ENCODE data around the gene C6orf52. TPM values are rescaled to one million over a fixed set of nuclear protein-coding genes. Genes with fewer than 3 reads are reported as not detected.
A peak's percentile ranks its signal among the peaks of the same experiment; 100 is the strongest.
"Not testable (repeated sequence)": the region's sequence is repeated elsewhere in the genome, so short reads cannot be mapped to it uniquely, and the experiment has no call there.

C6orf52 gene
- total RNA-seq, 2 experiments from 2014 or later, result 2.4 to 3.7 TPM

- intact Hi-C loops (cut with micrococcal nuclease), result loop anchor here (1.0 to 10.0 kb wide), 7 partner anchors 24 to 814 kb away; partner anchors contain the start of genes C6orf52, MAK, PAK1IP1 and SMIM13
- no peaks in the 10 kb centered on the region for H3K27me3 Mint-ChIP-seq
- peaks cover 34% of the 10 kb centered on the region for H3K4me1 Mint-ChIP-seq (ENCODE audit: low read depth)
- CTCF ChIA-PET, result interaction anchor here (2.4 kb wide), 1 partner anchor 244 kb away, joined by 6 read pairs; no protein-coding TSS in a partner anchor
- peaks cover 15% of the 10 kb centered on the region for H3K36me3 Mint-ChIP-seq
- peaks cover 10% of the 10 kb centered on the region for H3K9me3 Mint-ChIP-seq
- POLR2A ChIA-PET, result interaction anchor here (0.6 to 2.9 kb wide), 6 partner anchors 24 to 371 kb away, joined by 3 to 16 read pairs (median 4); partner anchors contain the start of genes C6orf52, PAK1IP1, SMIM13 and TMEM14B
- peak; percentile 95 for DNase-seq
- H3K4me3 Mint-ChIP-seq, result peak within 1 kb of the TSS; percentile 84
- H3K27ac Mint-ChIP-seq, result peak within 1 kb of the TSS; percentile 82
Observed at GRCh38 chr6:10722820-10723566, 28.6 kb upstream of the C6orf52 start, which contains the start of gene TMEM14C. Gene TMEM14C, plus strand, starts transcription at chr6:10723070. Its CDS starts 1,544 bp downstream, at chr6:10724614.

DNA sequence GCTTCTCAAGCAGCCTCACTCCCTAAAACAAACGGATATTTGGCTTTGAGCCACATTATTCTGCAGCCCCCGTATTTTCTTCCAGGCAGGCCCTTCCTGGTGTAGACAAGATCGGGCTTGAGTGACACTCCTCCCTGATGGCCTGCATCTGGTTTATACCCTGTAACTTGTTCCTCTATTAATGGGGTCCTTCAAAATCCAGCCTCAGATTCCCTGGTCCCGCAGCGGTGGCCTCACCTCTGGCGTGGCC is 28.1 kb upstream of the C6orf52 start:
- H3K4me3 Mint-ChIP-seq, result peak overlapping the region; percentile 84
- peaks cover 34% of the 10 kb centered on the region for H3K4me1 Mint-ChIP-seq (ENCODE audit: low read depth)
- no peak for DNase-seq
- peaks cover 10% of the 10 kb centered on the region for H3K9me3 Mint-ChIP-seq
- intact Hi-C loops (cut with micrococcal nuclease), result loop anchor here (2.0 to 10.0 kb wide), 2 partner anchors 194 to 318 kb away; no protein-coding TSS in a partner anchor
- H3K27me3 Mint-ChIP-seq, result no peaks in the 10 kb centered on the region
- ChIA-PET POLR2A (interaction anchor here (0.6 to 2.9 kb wide), 6 partner anchors 23 to 371 kb away, joined by 3 to 16 read pairs (median 4); partner anchors contain the start of genes C6orf52, PAK1IP1, SMIM13 and TMEM14B), CTCF (no interaction called here)
- peaks cover 13% of the 10 kb centered on the region for H3K36me3 Mint-ChIP-seq
- peak overlapping the region; percentile 82 for H3K27ac Mint-ChIP-seq

- intact Hi-C loops (cut with micrococcal nuclease), result loop anchor here (2.0 to 10.0 kb wide), 2 partner anchors 193 to 317 kb away; no protein-coding TSS in a partner anchor
- H3K27ac Mint-ChIP-seq, result peak overlapping the region; percentile 82
- H3K4me1 Mint-ChIP-seq (ENCODE audit: low read depth), result peaks cover 34% of the 10 kb centered on the region
- peaks cover 10% of the 10 kb centered on the region for H3K9me3 Mint-ChIP-seq
- CTCF ChIA-PET, result interaction anchor here (3.2 kb wide), 1 partner anchor 27 kb away, joined by 15 read pairs; the partner anchor contains the start of genes C6orf52 and PAK1IP1
- H3K36me3 Mint-ChIP-seq, result peaks cover 11% of the 10 kb centered on the region
- POLR2A ChIA-PET, result interaction anchor here (0.6 to 3.7 kb wide), 8 partner anchors 23 to 372 kb away, joined by 3 to 31 read pairs (median 4); partner anchors contain the start of genes C6orf52, PAK1IP1, SMIM13 and TMEM14B
- no peak for DNase-seq
- H3K27me3 Mint-ChIP-seq, result no peaks in the 10 kb centered on the region
- H3K4me3 Mint-ChIP-seq, result peak overlapping the region; percentile 84
Observed at GRCh38 chr6:10721850-10722569, 27.6 kb upstream of the C6orf52 start.

DNA sequence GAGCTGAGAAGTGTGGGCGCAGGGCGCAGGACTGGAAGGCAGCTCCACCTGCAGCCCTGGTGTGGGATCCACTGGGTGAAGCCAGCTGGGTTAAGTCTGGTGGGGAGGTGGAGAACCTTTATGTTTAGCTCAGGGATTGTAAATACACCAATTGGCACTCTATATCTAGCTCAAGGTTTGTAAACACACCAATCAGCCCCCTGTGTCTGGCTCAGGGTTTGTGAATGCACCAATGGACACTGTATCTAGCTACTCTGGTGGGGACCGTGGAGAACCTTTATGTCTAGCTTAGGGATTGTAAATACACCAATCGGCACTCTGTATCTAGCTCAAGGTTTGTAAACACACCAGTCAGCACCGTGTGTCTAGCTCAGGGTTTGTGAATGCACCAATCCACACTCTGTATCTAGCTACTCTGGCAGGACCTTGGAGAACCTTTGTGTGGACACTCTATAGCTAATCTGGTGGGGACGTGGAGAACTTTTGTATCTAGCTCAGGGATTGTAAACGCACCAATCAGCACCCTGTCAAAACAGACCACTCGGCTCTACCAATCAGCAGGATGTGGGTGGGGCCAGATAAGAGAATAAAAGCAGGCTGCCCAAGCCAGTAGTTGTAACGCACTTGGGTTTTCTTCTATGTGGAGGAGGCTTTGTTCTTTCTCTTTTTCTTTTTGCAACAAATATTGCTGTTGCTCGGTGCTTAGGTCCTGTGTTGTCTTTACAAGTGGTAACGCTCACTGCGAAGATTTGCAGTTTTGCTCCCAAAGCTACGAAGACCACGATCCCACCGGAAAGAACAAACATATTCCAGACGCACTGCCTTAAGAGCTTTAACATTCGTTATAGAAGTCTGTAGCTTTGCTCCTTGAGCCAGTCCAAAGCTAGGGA is 26.8 kb upstream of the C6orf52 start:
- ChIA-PET POLR2A (interaction anchor here (1.1 to 3.7 kb wide), 4 partner anchors 25 to 192 kb away, joined by 4 to 31 read pairs (median 11); partner anchors contain the start of genes C6orf52, PAK1IP1 and TMEM14B), CTCF (interaction anchor here (1.0 to 3.2 kb wide), 4 partner anchors 25 to 81 kb away, joined by 3 to 15 read pairs (median 5); partner anchors contain the start of genes C6orf52, PAK1IP1 and TMEM14B)
- Mint-ChIP-seq H3K4me3 (peak overlapping the region; percentile 84), H3K27ac (peak overlapping the region; percentile 82), H3K4me1 (ENCODE audit: low read depth) (peaks cover 34% of the 10 kb centered on the region), H3K9me3 (peaks cover 10% of the 10 kb centered on the region), H3K36me3 (peaks cover 10% of the 10 kb centered on the region)
- not testable (repeated sequence) for H3K27me3 Mint-ChIP-seq
- intact Hi-C loops (cut with micrococcal nuclease), result loop anchor here (10.0 kb wide), 1 partner anchor 316 kb away; no protein-coding TSS in a partner anchor
- DNase-seq, result peak; percentile 61

DNA sequence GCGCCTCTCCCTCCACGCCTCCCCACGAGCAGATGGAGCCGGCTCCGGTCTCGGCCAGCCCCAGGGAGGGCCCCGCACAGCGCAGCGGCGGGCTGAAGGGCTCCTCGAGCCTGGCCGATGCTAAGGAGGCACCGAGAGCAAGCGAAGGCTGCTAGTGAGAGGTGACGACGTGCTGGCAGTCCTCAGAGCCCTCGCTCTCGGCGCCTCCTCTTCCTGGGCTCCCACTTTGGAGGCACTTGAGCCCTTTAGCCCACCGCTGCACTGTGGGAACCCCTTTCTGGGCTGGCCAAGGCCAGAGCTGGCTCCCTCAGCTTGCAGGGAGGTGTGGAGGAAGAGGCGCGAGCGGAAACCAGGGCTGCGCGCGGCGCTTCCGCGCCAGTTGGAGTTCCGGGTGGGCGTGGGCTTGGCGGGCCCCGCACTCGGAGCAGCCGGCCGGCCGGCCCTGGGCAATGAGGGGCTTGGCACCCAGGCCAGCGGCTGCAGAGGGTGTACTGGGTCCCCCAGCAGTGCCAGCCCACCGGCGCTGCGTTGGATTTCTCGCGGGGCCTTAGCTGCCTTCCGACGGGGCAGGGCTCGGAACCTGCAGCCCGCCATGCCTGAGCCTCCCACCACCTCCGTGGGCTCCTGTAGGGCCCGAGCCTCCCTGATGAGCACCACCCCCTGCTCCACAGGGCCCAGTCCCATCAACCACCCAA is 26.0 kb upstream of the C6orf52 start:
- peak overlapping the region; percentile 82 for H3K27ac Mint-ChIP-seq
- peaks cover 10% of the 10 kb centered on the region for H3K9me3 Mint-ChIP-seq
- H3K4me1 Mint-ChIP-seq (ENCODE audit: low read depth), result peaks cover 33% of the 10 kb centered on the region
- ChIA-PET CTCF (interaction anchor here (0.9 to 3.2 kb wide), 6 partner anchors 9 to 242 kb away, joined by 3 to 15 read pairs (median 4); partner anchors contain the start of genes C6orf52, PAK1IP1 and TMEM14B), POLR2A (interaction anchor here (1.3 to 3.7 kb wide), 3 partner anchors 26 kb away, joined by 4 to 31 read pairs (median 16); partner anchors contain the start of genes C6orf52, PAK1IP1 and TMEM14B)
- H3K36me3 Mint-ChIP-seq, result peaks cover 10% of the 10 kb centered on the region
- peak overlapping the region; percentile 84 for H3K4me3 Mint-ChIP-seq
- no peaks in the 10 kb centered on the region for H3K27me3 Mint-ChIP-seq
- DNase-seq, result peak; percentile 72
- intact Hi-C loops (cut with micrococcal nuclease), result loop anchor here (10.0 kb wide), 1 partner anchor 316 kb away; no protein-coding TSS in a partner anchor

- H3K4me1 Mint-ChIP-seq (ENCODE audit: low read depth), result peaks cover 31% of the 10 kb centered on the region
- peak overlapping the region; percentile 84 for H3K4me3 Mint-ChIP-seq
- H3K9me3 Mint-ChIP-seq, result peaks cover 10% of the 10 kb centered on the region
- H3K27ac Mint-ChIP-seq, result peak overlapping the region; percentile 80
- peaks cover 8% of the 10 kb centered on the region for H3K36me3 Mint-ChIP-seq
- no peaks in the 10 kb centered on the region for H3K27me3 Mint-ChIP-seq
- ChIA-PET POLR2A (interaction anchor here (1.3 to 3.7 kb wide), 2 partner anchors 25 to 27 kb away, joined by 4 to 31 read pairs; partner anchors contain the start of genes C6orf52, PAK1IP1 and TMEM14B), CTCF (interaction anchor here (0.7 to 3.2 kb wide), 6 partner anchors 9 to 242 kb away, joined by 3 to 15 read pairs (median 4); partner anchors contain the start of genes C6orf52, PAK1IP1 and TMEM14B)
- intact Hi-C loops (cut with micrococcal nuclease), result loop anchor here (10.0 kb wide), 1 partner anchor 315 kb away; no protein-coding TSS in a partner anchor
- no peak for DNase-seq
Observed at GRCh38 chr6:10719964-10720264, 25.5 kb upstream of the C6orf52 start.

- ChIA-PET POLR2A (interaction anchor here (1.3 to 3.7 kb wide), 2 partner anchors 25 to 27 kb away, joined by 4 to 31 read pairs; partner anchors contain the start of genes C6orf52, PAK1IP1 and TMEM14B), CTCF (interaction anchor here (0.7 to 3.2 kb wide), 5 partner anchors 24 to 241 kb away, joined by 3 to 15 read pairs (median 4); partner anchors contain the start of genes C6orf52, PAK1IP1 and TMEM14B)
- peak overlapping the region; percentile 84 for H3K4me3 Mint-ChIP-seq
- H3K36me3 Mint-ChIP-seq, result peaks cover 8% of the 10 kb centered on the region
- peak; percentile 70 for DNase-seq
- H3K27me3 Mint-ChIP-seq, result no peaks in the 10 kb centered on the region
- H3K9me3 Mint-ChIP-seq, result peaks cover 10% of the 10 kb centered on the region
- H3K4me1 Mint-ChIP-seq (ENCODE audit: low read depth), result peaks cover 30% of the 10 kb centered on the region
- intact Hi-C loops (cut with micrococcal nuclease), result no loop called here
- peak overlapping the region; percentile 80 for H3K27ac Mint-ChIP-seq
Observed at GRCh38 chr6:10719296-10719963, 25.0 kb upstream of the C6orf52 start.

GRCh38 chr6:10713962-10714361 is 19.5 kb upstream of the C6orf52 start:
- Mint-ChIP-seq H3K36me3 (peaks cover 11% of the 10 kb centered on the region), H3K9me3 (peaks cover 4% of the 10 kb centered on the region), H3K4me1 (ENCODE audit: low read depth) (no peaks in the 10 kb centered on the region), H3K27ac (no peak overlapping the region), H3K4me3 (no peak overlapping the region), H3K27me3 (no peaks in the 10 kb centered on the region)
- intact Hi-C loops (cut with micrococcal nuclease), result no loop called here
- CTCF ChIA-PET, result interaction anchor here (1.1 kb wide), 1 partner anchor 34 kb away, joined by 3 read pairs; the partner anchor contains the start of gene TMEM14B
- POLR2A ChIA-PET, result no interaction called here
- no peak for DNase-seq

DNA sequence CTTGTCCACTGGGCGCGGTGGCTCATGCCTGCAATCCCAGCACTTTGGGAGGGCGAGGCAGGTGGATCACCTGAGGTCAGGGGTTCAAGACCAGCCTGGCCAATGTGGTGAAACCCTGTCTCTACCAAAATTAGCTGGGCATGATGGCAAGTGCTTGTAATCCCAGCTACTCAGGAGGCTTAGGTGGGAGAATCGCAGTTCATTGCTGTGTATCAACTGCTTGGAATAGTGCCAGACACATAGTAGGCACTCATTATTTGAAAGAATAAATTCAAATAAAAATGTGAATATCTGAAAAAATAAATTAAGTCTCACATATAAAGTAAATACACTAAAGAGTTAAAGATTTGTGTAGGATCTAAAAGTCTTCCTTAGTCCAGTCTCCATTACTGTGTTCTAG is 2.2 kb upstream of the C6orf52 start:
- peak overlapping the region; percentile 67 for H3K27ac Mint-ChIP-seq
- H3K9me3 Mint-ChIP-seq, result no peaks in the 10 kb centered on the region
- peak overlapping the region; percentile 93 for H3K4me3 Mint-ChIP-seq
- no peaks in the 10 kb centered on the region for H3K27me3 Mint-ChIP-seq
- H3K36me3 Mint-ChIP-seq, result peaks cover 33% of the 10 kb centered on the region
- ChIA-PET CTCF (no interaction called here), POLR2A (no interaction called here)
- intact Hi-C loops (cut with micrococcal nuclease), result no loop called here
- DNase-seq, result no peak
- H3K4me1 Mint-ChIP-seq (ENCODE audit: low read depth), result peaks cover 32% of the 10 kb centered on the region
